WTC11 (cell line): ENCODE results near the gene TMEM200A. TPM values are rescaled to one million over a fixed set of nuclear protein-coding genes. Genes with fewer than 3 reads are reported as not detected.
A peak's percentile ranks its signal among the peaks of the same experiment; 100 is the strongest.

ENCODE experiments used
- ATAC-seq: fragments of 200-7000 bp; cut with Tn5 transposase; 2 replicates; pipeline ENCODE4 v1.10.0; 2021; ENCODE audit warnings: mild to moderate bottlenecking, moderate library complexity
- CTCF ChIA-PET: fragments of 300-600 bp; sonication (Branson Sonifier 250); formaldehyde crosslinking; loops from one replicate; lab custom pipeline; 2021; ENCODE audit warnings: antibody characterized with exemption; lab: Charles Lee
- POLR2A ChIA-PET: fragments of 350-600 bp; sonication (Branson Sonifier 250); formaldehyde crosslinking; loops from one replicate; lab custom pipeline; 2021; ENCODE audit warnings: antibody characterized with exemption; lab: Charles Lee
- DNase-seq: peaks from one replicate; pipeline ENCODE4 v3.0.0; 2021; ENCODE audit warnings: low spot score
- H3K27ac Mint-ChIP-seq: 2 replicates; pipeline ENCODE4 v1.8.0; 2021; ENCODE audit warnings: mixed read lengths
- H3K27me3 Mint-ChIP-seq: 2 replicates; pipeline ENCODE4 v1.8.0; 2021; ENCODE audit warnings: low read depth, mild to moderate bottlenecking, moderate library complexity, mixed read lengths
- H3K36me3 Mint-ChIP-seq: 2 replicates; pipeline ENCODE4 v1.8.0; 2021; ENCODE audit warnings: mixed read lengths
- H3K4me1 Mint-ChIP-seq: 2 replicates; pipeline ENCODE4 v1.8.0; 2022; ENCODE audit warnings: mixed read lengths
- H3K4me3 Mint-ChIP-seq: 2 replicates; pipeline ENCODE4 v1.8.0; 2021; ENCODE audit warnings: mild to moderate bottlenecking, moderate library complexity, mixed read lengths
- H3K9me3 Mint-ChIP-seq: 2 replicates; pipeline ENCODE4 v1.8.0; 2021; ENCODE audit warnings: mixed read lengths
- ATF3 ChIP-seq: sonication (generic); formaldehyde crosslinking; conservative IDR thresholded peaks from 2 replicates; pipeline ENCODE4 v1.8.1; 2022; ENCODE audit warnings: mild to moderate bottlenecking, missing genetic modification reagents
- CBFB ChIP-seq: sonication (generic); formaldehyde crosslinking; IDR thresholded peaks from 2 replicates; pipeline ENCODE4 v1.8.1; 2022; ENCODE audit warnings: mild to moderate bottlenecking, low read depth, missing genetic modification reagents
- CTCF ChIP-seq: fragments of 200-600 bp; IDR thresholded peaks from 2 replicates; pipeline ENCODE4 v1.8.0; 2022; ENCODE audit warnings: antibody characterized with exemption
- MLX ChIP-seq: sonication (generic); formaldehyde crosslinking; IDR thresholded peaks from 2 replicates; pipeline ENCODE4 v1.8.1; 2023; ENCODE audit warnings: mild to moderate bottlenecking, missing genetic modification reagents, moderate library complexity
- NFATC4 ChIP-seq: fragments of 250-450 bp; sonication (Bioruptor Pico); IDR thresholded peaks from 2 replicates; pipeline ENCODE4 v1.9.0; 2021; ENCODE audit warnings: mild to moderate bottlenecking
- NR2C2 ChIP-seq: sonication (generic); formaldehyde crosslinking; IDR thresholded peaks from 2 replicates; pipeline ENCODE4 v1.8.0; 2022; ENCODE audit warnings: mild to moderate bottlenecking, missing genetic modification reagents
- OVOL2 ChIP-seq: fragments of 250-450 bp; sonication (Bioruptor Pico); IDR thresholded peaks from 2 replicates; pipeline ENCODE4 v1.9.0; 2021; ENCODE audit warnings: mild to moderate bottlenecking, borderline replicate concordance
- ZNF138 ChIP-seq: sonication (generic); formaldehyde crosslinking; conservative IDR thresholded peaks from 2 replicates; pipeline ENCODE4 v1.8.1; 2022; ENCODE audit warnings: mild to moderate bottlenecking, moderate library complexity, missing genetic modification reagents
- ZNF423 ChIP-seq: fragments of 250-450 bp; sonication (Bioruptor Pico); IDR thresholded peaks from 2 replicates; pipeline ENCODE4 v2.1.2; 2022; ENCODE audit warnings: mild to moderate bottlenecking, moderate library complexity
- total RNA-seq: library from RNA; stranded (reverse); gene quantifications from 3 replicates; pipeline ENCODE4 v1.2.3, GENCODE V29; 2021
- TF ChIP-seq, protein P1 (sequence below): sonication (generic); formaldehyde crosslinking; IDR thresholded peaks from 2 replicates; pipeline ENCODE4 v1.8.1; 2023; ENCODE audit warnings: mild to moderate bottlenecking, missing genetic modification reagents, moderate library complexity
- TF ChIP-seq, protein P2 (sequence below): sonication (generic); formaldehyde crosslinking; IDR thresholded peaks from 2 replicates; pipeline ENCODE4 v1.8.0; 2022; ENCODE audit warnings: mild to moderate bottlenecking, missing genetic modification reagents
- TF ChIP-seq, protein P3 (sequence below): sonication (generic); formaldehyde crosslinking; IDR thresholded peaks from 2 replicates; pipeline ENCODE4 v1.8.0; 2022; ENCODE audit warnings: mild to moderate bottlenecking, missing genetic modification reagents
- TF ChIP-seq, protein P4 (sequence below): sonication (generic); formaldehyde crosslinking; IDR thresholded peaks from 2 replicates; pipeline ENCODE4 v1.8.1; 2023; ENCODE audit warnings: mild to moderate bottlenecking, missing genetic modification reagents, borderline replicate concordance
- TF ChIP-seq, protein P5 (sequence below): sonication (generic); formaldehyde crosslinking; IDR thresholded peaks from 2 replicates; pipeline ENCODE4 v1.8.0; 2023; ENCODE audit warnings: missing genetic modification reagents

TMEM200A gene
- total RNA-seq, 1 experiment from 2014 or later: 11.0 TPM

DNA sequence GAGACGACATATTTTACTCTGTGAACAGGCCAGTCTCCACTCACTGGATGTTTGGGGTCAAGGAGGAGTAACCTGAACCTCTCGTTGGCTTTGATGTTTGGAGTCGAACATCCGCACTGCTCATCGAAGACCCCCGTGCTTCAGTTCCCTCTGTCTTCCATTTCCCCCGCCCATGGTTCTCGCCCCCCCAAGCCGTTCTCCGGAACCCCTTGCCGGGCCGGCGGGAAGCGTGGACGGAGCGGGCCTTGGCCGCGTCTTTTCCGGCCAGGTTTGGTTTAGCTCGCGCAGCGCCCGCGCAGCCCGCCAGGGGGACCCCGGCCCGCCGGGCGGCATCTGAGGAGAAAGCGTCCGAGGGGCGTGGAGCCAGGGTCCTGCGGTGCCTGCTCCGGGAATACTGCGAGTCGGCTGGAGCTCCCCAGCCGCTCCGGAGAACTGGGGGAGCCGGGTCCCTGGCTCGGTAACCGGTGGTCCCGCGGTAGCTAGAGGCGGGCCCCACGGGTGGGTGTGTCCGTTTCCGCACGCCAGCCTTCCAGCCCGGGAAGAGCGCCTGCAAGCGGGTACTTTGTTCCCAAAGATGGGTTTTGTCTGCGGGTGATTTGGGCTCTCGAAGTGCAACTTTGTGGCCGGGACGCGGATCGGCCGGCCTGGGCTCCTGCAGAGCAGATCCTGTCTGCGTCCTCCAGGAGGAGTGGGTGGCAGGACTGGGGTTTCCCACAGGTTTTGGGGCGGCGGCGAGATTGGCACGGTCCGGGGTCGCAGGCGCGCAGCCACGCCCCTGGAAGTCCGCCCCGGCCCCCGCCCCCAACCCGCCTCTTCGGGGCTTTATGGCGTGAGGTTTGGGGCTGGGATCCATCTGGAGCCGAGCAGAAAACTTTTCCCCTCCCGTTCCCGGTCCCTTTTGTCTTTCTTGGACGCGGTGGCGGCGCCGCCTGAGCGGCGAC is at the start of gene TMEM200A (continued):
- TF ChIP-seq, protein P1, sequence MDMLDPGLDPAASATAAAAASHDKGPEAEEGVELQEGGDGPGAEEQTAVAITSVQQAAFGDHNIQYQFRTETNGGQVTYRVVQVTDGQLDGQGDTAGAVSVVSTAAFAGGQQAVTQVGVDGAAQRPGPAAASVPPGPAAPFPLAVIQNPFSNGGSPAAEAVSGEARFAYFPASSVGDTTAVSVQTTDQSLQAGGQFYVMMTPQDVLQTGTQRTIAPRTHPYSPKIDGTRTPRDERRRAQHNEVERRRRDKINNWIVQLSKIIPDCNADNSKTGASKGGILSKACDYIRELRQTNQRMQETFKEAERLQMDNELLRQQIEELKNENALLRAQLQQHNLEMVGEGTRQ (CRISPR knock-in tag): no peak
- TF ChIP-seq, protein P2, sequence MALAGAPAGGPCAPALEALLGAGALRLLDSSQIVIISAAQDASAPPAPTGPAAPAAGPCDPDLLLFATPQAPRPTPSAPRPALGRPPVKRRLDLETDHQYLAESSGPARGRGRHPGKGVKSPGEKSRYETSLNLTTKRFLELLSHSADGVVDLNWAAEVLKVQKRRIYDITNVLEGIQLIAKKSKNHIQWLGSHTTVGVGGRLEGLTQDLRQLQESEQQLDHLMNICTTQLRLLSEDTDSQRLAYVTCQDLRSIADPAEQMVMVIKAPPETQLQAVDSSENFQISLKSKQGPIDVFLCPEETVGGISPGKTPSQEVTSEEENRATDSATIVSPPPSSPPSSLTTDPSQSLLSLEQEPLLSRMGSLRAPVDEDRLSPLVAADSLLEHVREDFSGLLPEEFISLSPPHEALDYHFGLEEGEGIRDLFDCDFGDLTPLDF: no peak
- TF ChIP-seq CTCF (peak; percentile 73), CBFB (no peak), ZNF138 (CRISPR knock-in tag) (no peak), NFATC4 (no peak), ZNF423 (CRISPR knock-in tag) (no peak)
- TF ChIP-seq, protein P3, sequence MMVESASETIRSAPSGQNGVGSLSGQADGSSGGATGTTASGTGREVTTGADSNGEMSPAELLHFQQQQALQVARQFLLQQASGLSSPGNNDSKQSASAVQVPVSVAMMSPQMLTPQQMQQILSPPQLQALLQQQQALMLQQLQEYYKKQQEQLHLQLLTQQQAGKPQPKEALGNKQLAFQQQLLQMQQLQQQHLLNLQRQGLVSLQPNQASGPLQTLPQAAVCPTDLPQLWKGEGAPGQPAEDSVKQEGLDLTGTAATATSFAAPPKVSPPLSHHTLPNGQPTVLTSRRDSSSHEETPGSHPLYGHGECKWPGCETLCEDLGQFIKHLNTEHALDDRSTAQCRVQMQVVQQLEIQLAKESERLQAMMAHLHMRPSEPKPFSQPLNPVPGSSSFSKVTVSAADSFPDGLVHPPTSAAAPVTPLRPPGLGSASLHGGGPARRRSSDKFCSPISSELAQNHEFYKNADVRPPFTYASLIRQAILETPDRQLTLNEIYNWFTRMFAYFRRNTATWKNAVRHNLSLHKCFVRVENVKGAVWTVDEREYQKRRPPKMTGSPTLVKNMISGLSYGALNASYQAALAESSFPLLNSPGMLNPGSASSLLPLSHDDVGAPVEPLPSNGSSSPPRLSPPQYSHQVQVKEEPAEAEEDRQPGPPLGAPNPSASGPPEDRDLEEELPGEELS (CRISPR knock-in tag): no peak

DNA sequence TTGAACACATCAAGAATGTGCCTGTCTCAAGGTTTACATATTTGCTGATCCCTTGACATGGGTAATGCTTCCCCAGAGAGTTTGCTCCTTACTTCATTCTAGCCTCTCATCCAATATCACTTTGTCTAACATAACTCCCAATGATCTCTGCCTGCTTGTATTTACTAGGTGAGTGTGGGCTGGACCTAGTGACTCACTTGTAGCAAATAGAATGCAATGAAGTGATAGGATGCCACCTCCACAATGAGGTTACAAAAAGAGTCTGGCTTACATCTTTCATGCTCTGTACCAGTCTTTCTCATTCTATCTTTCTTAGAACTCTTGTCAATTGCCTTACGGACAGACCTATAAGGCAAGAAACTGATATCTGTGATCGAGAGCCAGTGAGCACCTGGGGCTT is 44.9 kb upstream of the TMEM200A start:
- CTCF ChIA-PET: interaction anchor here (1.2 to 2.5 kb wide), 4 partner anchors 8 to 377 kb away, joined by 3 to 22 read pairs (median 8); no protein-coding TSS in a partner anchor
- ATAC-seq (no peak), DNase-seq (no peak)
- POLR2A ChIA-PET: no interaction called here
- TF ChIP-seq MLX (CRISPR knock-in tag) (no peak), ZNF423 (CRISPR knock-in tag) (no peak), NR2C2 (CRISPR knock-in tag) (no peak), ATF3 (no peak), OVOL2 (CRISPR knock-in tag) (no peak)
- TF ChIP-seq, protein P2: no peak
- TF ChIP-seq, protein P4, sequence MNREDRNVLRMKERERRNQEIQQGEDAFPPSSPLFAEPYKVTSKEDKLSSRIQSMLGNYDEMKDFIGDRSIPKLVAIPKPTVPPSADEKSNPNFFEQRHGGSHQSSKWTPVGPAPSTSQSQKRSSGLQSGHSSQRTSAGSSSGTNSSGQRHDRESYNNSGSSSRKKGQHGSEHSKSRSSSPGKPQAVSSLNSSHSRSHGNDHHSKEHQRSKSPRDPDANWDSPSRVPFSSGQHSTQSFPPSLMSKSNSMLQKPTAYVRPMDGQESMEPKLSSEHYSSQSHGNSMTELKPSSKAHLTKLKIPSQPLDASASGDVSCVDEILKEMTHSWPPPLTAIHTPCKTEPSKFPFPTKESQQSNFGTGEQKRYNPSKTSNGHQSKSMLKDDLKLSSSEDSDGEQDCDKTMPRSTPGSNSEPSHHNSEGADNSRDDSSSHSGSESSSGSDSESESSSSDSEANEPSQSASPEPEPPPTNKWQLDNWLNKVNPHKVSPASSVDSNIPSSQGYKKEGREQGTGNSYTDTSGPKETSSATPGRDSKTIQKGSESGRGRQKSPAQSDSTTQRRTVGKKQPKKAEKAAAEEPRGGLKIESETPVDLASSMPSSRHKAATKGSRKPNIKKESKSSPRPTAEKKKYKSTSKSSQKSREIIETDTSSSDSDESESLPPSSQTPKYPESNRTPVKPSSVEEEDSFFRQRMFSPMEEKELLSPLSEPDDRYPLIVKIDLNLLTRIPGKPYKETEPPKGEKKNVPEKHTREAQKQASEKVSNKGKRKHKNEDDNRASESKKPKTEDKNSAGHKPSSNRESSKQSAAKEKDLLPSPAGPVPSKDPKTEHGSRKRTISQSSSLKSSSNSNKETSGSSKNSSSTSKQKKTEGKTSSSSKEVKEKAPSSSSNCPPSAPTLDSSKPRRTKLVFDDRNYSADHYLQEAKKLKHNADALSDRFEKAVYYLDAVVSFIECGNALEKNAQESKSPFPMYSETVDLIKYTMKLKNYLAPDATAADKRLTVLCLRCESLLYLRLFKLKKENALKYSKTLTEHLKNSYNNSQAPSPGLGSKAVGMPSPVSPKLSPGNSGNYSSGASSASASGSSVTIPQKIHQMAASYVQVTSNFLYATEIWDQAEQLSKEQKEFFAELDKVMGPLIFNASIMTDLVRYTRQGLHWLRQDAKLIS: no peak
- TF ChIP-seq, protein P5, sequence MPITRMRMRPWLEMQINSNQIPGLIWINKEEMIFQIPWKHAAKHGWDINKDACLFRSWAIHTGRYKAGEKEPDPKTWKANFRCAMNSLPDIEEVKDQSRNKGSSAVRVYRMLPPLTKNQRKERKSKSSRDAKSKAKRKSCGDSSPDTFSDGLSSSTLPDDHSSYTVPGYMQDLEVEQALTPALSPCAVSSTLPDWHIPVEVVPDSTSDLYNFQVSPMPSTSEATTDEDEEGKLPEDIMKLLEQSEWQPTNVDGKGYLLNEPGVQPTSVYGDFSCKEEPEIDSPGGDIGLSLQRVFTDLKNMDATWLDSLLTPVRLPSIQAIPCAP (CRISPR knock-in tag): no peak
- Mint-ChIP-seq H3K4me1 (no peaks in the 10 kb centered on the region), H3K27ac (peak overlapping the region; percentile 9; the same call in 1 of the 2 replicates), H3K9me3 (no peaks in the 10 kb centered on the region), H3K4me3 (no peak overlapping the region), H3K27me3 (no peaks in the 10 kb centered on the region), H3K36me3 (no peaks in the 10 kb centered on the region)
